Kidney (tissue), 22 donors: ENCODE data around the gene ZNF618. TPM values are rescaled to one million over a fixed set of nuclear protein-coding genes. Genes with fewer than 3 reads are reported as not detected.

Experiments used
- DNase-seq, 5 donors: peaks; one replicate each; pipeline ENCODE4 v3.0.0-alpha.2; 2013 to 2020
- FAIRE-seq: peaks from 2 replicates; lab custom pipeline; 2012; peaks lifted over from hg19 to GRCh38; lab: Jason Lieb, UNC
- H3K27ac ChIP-seq, 2 donors: one replicate each; pipeline ENCODE4 v1.7.0; 2013; ENCODE audit warnings: low read depth in 2 of 2, low read length in 2 of 2, inconsistent platforms in 1 of 2
- H3K27me3 ChIP-seq: one replicate; pipeline ENCODE4 v1.7.1; 2013; ENCODE audit warnings: low read length, inconsistent platforms; ENCODE audit not compliant: control insufficient read depth, insufficient read depth
- H3K36me3 ChIP-seq, 3 donors: one replicate each; pipeline versions ENCODE4 v1.7.0 to v1.7.1; 2013; ENCODE audit warnings: low read length in 3 of 3, control low read depth in 1 of 3, inconsistent platforms in 1 of 3; ENCODE audit not compliant: insufficient read depth in 3 of 3, control insufficient read depth in 2 of 3
- H3K4me1 ChIP-seq, 3 donors: one replicate each; pipeline versions ENCODE4 v1.7.0 to v1.7.1; 2013; ENCODE audit warnings: low read length in 3 of 3, inconsistent platforms in 1 of 3, low read depth in 1 of 3; ENCODE audit not compliant: control insufficient read depth in 2 of 3, insufficient read depth in 2 of 3
- H3K4me3 ChIP-seq, 3 donors: one replicate each; pipeline versions ENCODE4 v1.7.0 to v1.8.1; 2013; ENCODE audit warnings: low read length in 3 of 3, control low read depth in 1 of 3, inconsistent platforms in 1 of 3
- H3K9ac ChIP-seq, 3 donors: one replicate each; pipeline versions ENCODE4 v1.7.0 to v1.7.1; 2013; ENCODE audit warnings: low read length in 3 of 3, control low read depth in 1 of 3, inconsistent platforms in 1 of 3
- H3K9me3 ChIP-seq, 3 donors: one replicate each; pipeline versions ENCODE4 v1.7.0 to v1.7.1; 2013; ENCODE audit warnings: low read length in 3 of 3, control low read depth in 1 of 3, inconsistent platforms in 1 of 3; ENCODE audit not compliant: control insufficient read depth in 2 of 3, insufficient read depth in 1 of 3
- intact Hi-C: fragments of 100-400 bp; cut with DNase I; formaldehyde crosslinking; loops from one replicate; pipeline ENCODE4 v1.11.1; 2022
- long read RNA-seq, 10 donors: library from polyadenylated mRNA in 1 of 10; unstranded in 1 of 10; transcript quantifications; one replicate each; pipeline ENCODE4 v2.0.0 and lab custom pipeline, GENCODE V29; 2021 to 2026
- polyA plus RNA-seq: library from polyadenylated mRNA; stranded (reverse); fragments of 350-450 nt; fragmentation: Illumina TruSeq; extraction: RNeasy Lipid Tissue Mini Kit (QIAGEN cat#74804); gene quantifications from one replicate; pipeline ENCODE4 v1.2.3, GENCODE V29; 2014; ENCODE audit warnings: low read depth, low replicate concordance; ENCODE audit not compliant: insufficient read depth
- total RNA-seq: library from RNA; stranded (reverse); fragmentation: NEBNext Ultra II Directional; extraction: Animal tissue kit (Norgen Biotek cat#: 25700); gene quantifications from one replicate; pipeline ENCODE4 v1.2.1, GENCODE V29; 2021
- TF ChIP-seq, protein P1 (sequence below): IDR thresholded peaks from 3 replicates; pipeline ENCODE4 v1.5.1; 2012; ENCODE audit warnings: mild to moderate bottlenecking, moderate library complexity, borderline replicate concordance; ENCODE audit not compliant: insufficient read depth; ENCODE audit errors: extremely low read depth
- donor health status: control.
- donor health status: control.
- donor health status: control.
- donor health status: control.
- donor health status: control.
- donor health status: DM: yes; HTN: yes; CAD: no.
- donor health status: Normal renal cell carcinoma (clear cell type).

ZNF618 gene
- total RNA-seq, result 31.9 TPM
- 5.6 TPM for polyA plus RNA-seq
- long read RNA-seq, donor 1, full-length matches to known transcripts, result 2 of 2 reads
- long read RNA-seq, donor 1, partial matches to known transcripts, result 0 of 2 reads
- long read RNA-seq, donor 1, other reads (novel, unspliced or antisense), result 0 of 2 reads
- long read RNA-seq, donor 2, full-length matches to known transcripts, result 1 of 1 reads
- long read RNA-seq, donor 2, partial matches to known transcripts, result 0 of 1 reads
- long read RNA-seq, donor 2, other reads (novel, unspliced or antisense), result 0 of 1 reads
- long read RNA-seq, donor 3, result 0 reads
- long read RNA-seq, donor 4, full-length matches to known transcripts, result 2 of 2 reads
- long read RNA-seq, donor 4, partial matches to known transcripts, result 0 of 2 reads
- long read RNA-seq, donor 4, other reads (novel, unspliced or antisense), result 0 of 2 reads
- long read RNA-seq, donor 5, result 0 reads
- long read RNA-seq, donor 6, partial matches to known transcripts, result 17 of 17 reads
- long read RNA-seq, donor 6, other reads (novel, unspliced or antisense), result 0 of 17 reads
- long read RNA-seq, donor 7, full-length matches to known transcripts, result 4 of 47 reads
- long read RNA-seq, donor 7, partial matches to known transcripts, result 12 of 47 reads
- long read RNA-seq, donor 7, other reads (novel, unspliced or antisense), result 31 of 47 reads
- long read RNA-seq, donor 8, result 0 reads
- long read RNA-seq, donor 9, result 0 reads
- long read RNA-seq, donor 10, result 0 reads

GRCh38 chr9:113876151-113876992, at the start of gene ZNF618:
ZNF618 (plus strand) TSS chr9:113876309; CDS start chr9:113876381, 72 bp downstream.
- peaks cover 0 to 2% (median 0%) of the 10 kb centered on the region in 3 donors for H3K4me1 ChIP-seq
- DNase-seq, result peak; percentile 42 to 77 (median 58)
- FAIRE-seq, result no peak

DNA sequence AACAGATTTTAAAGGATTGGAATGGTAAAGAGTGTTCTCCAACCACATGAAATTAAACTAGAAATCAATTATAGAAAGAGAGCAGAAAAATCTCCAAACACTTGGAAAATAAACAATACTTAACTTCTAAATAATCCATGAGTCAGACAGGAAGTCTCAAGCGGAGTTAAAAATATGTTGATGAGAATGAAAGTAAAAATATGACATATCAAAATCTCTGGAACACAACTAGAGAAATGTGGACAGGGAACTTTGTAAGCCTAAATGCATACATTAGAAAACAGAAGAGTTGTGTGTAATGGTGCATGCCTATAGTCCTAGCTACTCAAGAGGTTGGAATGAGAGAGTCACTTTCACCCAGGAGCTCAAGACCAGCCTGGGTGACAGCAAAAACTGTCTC, 47.9 kb upstream of the ZNF618 start:
- intact Hi-C loops, result no loop called here
- no peak for DNase-seq
- Histone ChIP-seq H3K27ac (no peak overlapping the region), H3K9me3 (peaks cover 0 to 13% (median 0%) of the 10 kb centered on the region in 3 donors), H3K36me3 (no peaks in the 10 kb centered on the region), H3K27me3 (no peaks in the 10 kb centered on the region), H3K4me1 (no peaks in the 10 kb centered on the region), H3K4me3 (no peak overlapping the region), H3K9ac (no peak overlapping the region)
- peak; percentile 51 for FAIRE-seq
- TF ChIP-seq, protein P1, sequence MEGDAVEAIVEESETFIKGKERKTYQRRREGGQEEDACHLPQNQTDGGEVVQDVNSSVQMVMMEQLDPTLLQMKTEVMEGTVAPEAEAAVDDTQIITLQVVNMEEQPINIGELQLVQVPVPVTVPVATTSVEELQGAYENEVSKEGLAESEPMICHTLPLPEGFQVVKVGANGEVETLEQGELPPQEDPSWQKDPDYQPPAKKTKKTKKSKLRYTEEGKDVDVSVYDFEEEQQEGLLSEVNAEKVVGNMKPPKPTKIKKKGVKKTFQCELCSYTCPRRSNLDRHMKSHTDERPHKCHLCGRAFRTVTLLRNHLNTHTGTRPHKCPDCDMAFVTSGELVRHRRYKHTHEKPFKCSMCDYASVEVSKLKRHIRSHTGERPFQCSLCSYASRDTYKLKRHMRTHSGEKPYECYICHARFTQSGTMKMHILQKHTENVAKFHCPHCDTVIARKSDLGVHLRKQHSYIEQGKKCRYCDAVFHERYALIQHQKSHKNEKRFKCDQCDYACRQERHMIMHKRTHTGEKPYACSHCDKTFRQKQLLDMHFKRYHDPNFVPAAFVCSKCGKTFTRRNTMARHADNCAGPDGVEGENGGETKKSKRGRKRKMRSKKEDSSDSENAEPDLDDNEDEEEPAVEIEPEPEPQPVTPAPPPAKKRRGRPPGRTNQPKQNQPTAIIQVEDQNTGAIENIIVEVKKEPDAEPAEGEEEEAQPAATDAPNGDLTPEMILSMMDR, result no peak

More at GRCh38 chr9:113876151-113876992, at the start of gene ZNF618:
- intact Hi-C loops, result loop anchor here (10.0 kb wide), 1 partner anchor 118 kb away; no protein-coding TSS in a partner anchor
- Histone ChIP-seq H3K36me3 (no peaks in the 10 kb centered on the region), H3K9me3 (no peaks in the 10 kb centered on the region), H3K27me3 (no peaks in the 10 kb centered on the region), H3K27ac (peak within 1 kb of the TSS; percentile 51 to 60), H3K9ac (peak within 1 kb of the TSS; percentile 68 to 71 (median 68)), H3K4me3 (peak within 1 kb of the TSS; percentile 72 to 76 (median 73))
- TF ChIP-seq, protein P1, result no peak

DNA sequence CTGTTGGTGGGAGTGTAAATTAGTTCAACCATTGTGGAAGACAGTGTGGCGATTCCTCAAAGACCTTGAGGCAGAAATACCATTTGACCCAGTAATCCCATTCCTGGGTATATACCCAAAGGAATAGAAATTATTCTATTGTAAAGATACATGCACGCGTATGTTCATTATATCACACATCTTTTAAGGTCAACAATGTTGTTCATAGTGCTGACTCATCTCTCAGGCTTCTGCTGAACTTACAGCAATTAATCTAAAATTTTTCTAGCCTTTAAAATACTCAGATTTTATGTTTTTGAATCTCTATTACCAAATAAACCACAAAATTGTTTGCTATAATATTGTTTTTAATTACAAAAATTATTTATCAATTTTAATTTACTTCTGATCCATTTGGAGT, 38.8 kb upstream of the ZNF618 start:
- no peak overlapping the region for H3K4me3 ChIP-seq
- intact Hi-C loops, result no loop called here
- no peak for DNase-seq
- no peaks in the 10 kb centered on the region for H3K36me3 ChIP-seq
- H3K9ac ChIP-seq, result no peak overlapping the region
- H3K27ac ChIP-seq, result no peak overlapping the region
- no peaks in the 10 kb centered on the region for H3K4me1 ChIP-seq
- no peak for FAIRE-seq
- TF ChIP-seq, protein P1, result no peak
- H3K9me3 ChIP-seq, result peaks cover 0 to 4% (median 4%) of the 10 kb centered on the region in 3 donors
- H3K27me3 ChIP-seq, result no peaks in the 10 kb centered on the region
